Stimulated activated CD4-positive, alpha-beta T cell treated with anti-CD3 and anti-CD28 coated beads, Interleukin-12 subunit alpha, Interleukin-12 subunit beta, amount 100 ng/mL, for 48 hours (primary cell): ENCODE results near the gene CDC20.

Experiments used
- DNase-seq, 3 donors: peaks; one replicate each; pipeline ENCODE4 v3.0.0-alpha.2; 2020; ENCODE audit warnings: low read depth in 2 of 3, low spot score in 1 of 3

CDC20 gene

DNA sequence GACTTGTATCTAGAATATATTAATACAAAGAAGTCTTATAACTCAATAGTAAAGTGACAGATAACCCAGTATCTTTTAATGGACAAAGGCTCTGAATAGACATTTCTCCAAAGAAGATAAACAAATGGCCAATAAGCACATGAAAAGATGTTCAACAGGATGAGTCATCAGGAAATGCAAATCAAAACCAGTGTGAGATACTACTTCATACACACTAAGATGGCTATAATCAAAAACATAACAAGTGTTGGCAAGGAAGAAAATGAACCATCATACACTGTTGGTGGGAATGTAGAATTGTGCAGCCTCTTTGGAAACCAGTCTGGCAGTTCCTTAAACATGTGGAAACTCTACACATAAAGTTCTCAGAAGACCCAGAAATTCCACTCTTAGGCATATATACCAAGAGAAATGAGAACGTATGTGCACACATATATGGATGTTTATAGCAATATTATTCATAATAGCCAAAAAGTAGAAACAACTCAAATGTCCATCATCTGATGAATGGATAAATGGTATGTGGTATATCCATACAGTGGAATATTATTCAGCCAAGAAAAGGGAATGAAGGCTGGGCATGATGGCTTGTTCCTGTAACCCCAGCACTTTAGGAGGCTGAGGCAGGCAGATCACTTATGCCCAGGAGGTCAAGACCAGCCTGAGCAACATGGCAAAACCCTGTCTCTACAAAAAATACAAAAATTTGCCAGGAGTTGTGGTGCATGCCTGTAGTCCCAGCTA, 31.1 kb upstream of the CDC20 start:
- no peak for DNase-seq

DNA sequence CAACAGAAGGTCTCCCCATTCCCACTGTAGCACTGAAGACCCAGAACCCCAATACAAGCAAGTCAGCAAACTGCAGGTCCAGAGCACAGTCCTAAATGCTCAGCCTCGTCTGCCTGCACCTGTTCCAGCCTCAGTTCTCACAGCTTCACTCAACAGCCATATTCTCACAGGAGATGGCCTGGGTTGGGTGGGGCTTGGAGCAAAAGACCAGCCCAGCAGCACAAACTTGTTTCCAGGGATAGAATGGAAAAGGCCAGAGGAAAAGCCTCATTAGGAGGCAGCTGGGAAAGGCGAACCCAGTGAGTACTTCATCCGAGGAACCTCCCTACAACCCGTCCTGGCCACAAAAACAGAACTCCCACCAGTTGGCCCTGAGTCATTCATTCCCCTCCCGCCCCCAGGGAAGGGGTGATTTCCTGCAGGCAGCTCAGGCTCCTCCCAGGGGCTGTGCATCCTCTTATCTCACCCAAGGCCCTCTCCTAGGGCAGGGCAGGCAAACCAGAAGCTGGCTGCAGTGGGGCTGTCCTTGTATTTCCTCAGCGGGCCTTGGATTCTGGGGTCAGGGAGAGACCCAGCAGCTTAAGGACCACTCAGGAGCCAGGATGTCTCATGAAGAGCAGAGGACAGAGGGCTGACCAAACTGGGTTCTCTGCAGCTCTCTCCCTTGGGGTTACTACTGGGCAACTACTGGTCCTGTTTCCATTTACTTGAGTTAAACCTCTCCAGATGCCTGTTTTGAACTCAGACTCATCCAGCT, 28.6 kb upstream of the CDC20 start:
- peak; percentile 58 to 75 (median 67) for DNase-seq

DNA sequence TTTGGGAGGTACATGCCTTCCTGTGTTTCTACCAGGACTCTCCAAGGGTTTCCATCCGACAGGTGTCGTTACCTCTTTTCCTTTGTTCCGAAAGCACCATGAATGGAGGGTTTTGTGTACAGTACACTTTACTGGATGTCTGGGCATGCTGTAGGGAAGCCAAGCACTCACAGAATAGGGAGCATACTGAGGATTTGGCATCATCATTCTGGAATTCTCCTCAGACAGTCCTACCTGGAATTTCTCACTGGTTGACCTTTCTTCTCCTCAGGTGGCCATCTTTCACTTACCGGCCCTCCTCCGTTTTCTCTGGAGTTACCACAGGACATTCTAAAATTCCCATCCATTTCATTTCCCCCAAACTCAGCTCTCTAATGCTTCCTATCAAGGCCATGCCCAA, 27.1 kb upstream of the CDC20 start:
- DNase-seq: no peak

DNA sequence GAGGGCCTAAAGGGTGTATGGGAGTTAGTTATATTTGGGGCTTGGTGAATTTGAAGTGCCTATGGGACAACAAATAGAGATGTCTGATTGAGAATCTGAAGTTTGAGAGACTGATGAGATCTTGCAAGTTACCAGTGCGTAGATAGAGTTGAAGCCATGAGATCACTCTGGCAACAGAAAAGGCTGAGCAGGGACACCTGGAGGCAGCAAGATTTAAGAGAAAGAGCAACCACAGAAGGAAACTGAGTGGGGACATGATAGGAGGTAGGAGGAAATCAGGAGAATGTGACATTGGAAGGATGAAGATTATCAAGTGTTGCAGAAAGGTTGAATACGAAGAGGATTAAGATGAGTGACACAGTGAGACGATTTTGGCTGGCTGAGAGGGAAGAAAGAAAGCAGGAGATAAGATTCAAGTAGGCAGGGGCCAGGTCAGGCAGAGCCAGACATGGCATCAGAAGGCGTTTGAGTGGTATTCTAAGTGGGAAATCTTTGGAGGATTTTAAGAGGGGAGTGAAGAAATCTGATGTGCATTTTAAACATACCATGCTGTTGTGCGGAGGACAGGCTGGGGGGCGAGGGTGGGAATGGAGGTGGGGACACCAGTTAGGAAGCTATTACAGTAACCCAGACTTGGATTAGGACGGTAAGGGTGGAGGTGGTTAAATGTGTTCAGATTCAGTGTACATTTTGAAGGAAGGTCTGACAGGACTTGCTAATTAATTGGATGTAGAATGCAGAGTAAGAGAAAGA, 24.2 kb upstream of the CDC20 start:
- DNase-seq: no peak

DNA sequence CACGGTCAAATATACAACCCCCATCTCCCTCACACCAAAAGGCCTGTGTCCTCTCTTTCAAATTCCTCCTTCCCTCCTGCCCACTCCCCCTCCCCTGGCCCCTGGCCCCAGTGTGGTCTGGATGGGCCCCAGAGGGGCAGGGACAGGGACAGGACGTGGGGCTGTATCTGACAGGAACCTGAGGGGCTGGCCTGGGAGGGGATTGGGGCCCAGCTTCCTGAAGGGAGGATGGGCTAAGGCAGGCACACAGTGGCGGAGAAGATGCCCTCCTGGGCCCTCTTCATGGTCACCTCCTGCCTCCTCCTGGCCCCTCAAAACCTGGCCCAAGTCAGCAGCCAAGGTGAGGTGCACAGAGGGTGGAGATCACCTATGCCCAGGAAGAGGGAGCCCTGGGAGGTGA, 21.2 kb upstream of the CDC20 start, which contains the start of gene MPL:
Gene MPL, plus strand, starts transcription at position 231 of the 400 bp plus-strand sequence. Its CDS starts 31 bp downstream, at position 262.
- no peak for DNase-seq

DNA sequence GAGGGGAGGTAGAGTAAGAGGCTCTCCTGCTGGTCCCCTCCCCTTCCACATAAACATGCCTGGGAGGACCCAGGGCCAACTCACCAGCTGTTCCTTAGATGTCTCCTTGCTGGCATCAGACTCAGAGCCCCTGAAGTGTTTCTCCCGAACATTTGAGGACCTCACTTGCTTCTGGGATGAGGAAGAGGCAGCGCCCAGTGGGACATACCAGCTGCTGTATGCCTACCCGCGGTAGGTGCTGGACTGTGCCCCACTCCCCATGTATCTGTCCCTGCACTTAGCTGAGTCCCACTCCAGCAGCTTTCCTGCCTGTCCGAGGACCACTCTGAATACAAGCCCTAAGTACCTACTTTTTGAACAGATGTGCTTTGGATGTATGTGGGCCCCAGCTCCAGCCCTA, 20.8 kb upstream of the CDC20 start:
- DNase-seq: no peak

DNA sequence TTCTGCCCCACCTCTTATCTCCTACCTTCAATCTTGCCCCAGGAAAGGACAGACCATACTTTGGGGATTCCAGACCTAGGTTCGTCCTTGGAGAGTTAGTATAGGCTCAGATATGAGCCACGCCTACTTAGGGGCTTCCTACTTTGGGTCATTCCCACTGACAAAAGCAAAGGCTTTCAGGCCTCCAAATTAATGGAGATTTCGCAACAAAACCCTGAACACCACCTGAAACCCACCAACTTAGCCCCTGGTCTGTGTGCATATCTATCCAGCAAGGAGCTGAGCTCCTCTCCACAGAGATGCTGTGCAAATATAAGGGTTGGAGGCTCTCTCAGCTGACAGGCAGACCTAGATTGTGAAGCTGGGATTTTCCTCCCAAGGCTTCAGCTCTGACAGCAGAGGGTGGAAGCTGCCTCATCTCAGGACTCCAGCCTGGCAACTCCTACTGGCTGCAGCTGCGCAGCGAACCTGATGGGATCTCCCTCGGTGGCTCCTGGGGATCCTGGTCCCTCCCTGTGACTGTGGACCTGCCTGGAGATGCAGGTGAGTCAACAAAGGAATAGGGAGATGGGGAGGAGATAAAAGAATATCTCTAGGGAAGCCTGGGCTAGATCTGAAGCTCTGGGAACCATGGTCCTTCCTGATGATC, 19.1 kb upstream of the CDC20 start:
- DNase-seq: no peak

DNA sequence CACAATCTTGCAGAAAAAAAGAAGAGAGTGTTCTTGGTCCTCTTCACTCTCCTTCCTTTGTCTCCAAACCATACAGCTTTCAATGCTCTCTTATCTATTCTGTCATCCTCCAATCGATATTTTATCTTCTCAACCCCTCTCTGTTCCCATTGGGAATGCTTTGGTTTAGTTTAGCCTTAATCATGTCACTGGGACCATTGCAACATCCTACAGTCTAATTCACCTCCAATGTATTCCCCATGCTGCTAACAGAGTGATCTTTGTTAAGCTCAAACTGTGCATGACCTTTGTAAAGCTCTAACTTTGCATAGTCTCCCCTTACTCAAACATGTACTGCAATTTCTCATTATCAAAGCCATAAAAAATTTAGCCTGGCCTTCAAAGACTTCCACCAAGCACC, 18.2 kb upstream of the CDC20 start:
- DNase-seq: no peak

DNA sequence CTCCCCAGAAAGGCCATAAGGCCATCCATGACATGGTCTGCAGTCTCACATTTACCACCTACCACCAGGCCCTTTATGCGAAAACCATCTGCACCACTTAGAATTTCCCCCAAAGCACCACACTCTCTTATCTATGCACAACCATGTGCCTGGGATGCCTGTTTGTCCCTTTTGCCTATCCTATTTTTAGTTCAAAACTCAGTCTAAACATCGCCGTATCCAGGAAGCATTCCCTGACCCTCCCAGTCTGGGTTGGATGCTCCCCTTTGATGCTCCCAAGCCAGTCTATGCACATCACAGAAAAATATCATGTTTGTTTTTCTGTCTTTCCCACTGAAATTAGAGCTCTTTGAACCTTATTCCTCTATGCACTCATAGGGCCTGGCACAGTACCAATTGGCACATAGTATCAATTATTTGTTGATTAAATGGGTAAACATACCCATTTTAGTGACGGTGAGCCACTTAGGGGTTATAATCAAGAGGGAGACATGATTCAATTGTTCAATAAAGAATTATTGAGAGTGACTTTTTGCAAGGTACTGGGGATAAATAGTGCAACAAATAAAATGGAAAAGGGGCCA, 14.4 kb upstream of the CDC20 start:
- DNase-seq: no peak

DNA sequence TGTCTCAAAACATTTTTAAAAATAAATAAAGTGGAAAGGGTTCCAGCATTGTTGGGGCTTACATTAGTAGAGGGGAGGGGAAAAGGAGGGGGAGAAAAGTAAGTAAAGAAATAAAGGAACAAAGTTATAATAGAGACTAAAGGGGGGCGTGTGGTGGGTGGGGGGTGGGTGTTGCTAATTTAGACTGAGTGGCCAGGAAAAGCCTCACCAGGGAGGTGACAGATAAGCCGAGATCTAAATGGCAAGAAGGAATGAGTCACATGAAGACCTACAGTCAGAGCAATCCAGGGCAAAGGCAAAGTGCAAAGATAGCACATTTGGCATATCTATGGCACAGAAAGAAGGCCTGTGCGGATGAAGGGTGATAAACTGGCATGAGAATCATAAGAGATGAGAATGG, 13.7 kb upstream of the CDC20 start:
- DNase-seq: no peak

DNA sequence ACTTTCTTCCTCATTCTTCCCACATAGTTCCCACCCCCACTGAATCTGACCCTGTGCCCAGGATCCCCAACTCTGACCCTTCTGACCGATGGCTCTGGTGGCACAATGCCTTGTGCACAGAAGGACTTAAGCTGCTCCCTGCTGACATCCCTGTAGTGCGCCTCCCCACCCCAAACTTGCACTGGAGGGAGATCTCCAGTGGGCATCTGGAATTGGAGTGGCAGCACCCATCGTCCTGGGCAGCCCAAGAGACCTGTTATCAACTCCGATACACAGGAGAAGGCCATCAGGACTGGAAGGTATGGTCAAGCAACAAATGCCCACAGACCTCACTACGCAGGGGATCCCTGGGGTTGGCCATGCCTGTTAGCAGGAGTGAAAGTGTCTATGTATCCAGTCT, 12.1 kb upstream of the CDC20 start:
- no peak for DNase-seq

DNA sequence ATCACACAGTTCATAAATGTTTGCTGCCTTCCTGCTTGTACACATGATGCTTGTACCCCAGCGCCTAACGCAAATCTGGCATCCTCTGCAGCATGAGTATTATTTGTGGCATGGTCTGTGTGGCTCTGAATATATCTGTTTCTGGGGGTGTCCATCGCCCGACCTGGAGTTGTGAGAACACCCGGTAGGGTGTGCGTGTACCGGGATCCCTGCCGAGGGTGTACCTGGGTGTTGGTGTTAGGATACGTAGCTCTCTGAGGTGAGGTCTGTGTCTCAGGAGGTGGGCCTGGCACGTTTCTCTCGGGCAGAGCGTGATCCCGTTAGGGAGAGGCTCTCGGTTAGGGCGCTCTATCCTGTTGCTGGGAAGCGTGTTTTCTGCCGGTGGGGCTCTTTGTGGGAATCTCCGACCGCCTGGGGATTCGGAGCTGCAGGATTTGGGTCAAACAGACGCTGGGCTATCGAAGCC, 10.4 kb upstream of the CDC20 start:
- DNase-seq: no peak

DNA sequence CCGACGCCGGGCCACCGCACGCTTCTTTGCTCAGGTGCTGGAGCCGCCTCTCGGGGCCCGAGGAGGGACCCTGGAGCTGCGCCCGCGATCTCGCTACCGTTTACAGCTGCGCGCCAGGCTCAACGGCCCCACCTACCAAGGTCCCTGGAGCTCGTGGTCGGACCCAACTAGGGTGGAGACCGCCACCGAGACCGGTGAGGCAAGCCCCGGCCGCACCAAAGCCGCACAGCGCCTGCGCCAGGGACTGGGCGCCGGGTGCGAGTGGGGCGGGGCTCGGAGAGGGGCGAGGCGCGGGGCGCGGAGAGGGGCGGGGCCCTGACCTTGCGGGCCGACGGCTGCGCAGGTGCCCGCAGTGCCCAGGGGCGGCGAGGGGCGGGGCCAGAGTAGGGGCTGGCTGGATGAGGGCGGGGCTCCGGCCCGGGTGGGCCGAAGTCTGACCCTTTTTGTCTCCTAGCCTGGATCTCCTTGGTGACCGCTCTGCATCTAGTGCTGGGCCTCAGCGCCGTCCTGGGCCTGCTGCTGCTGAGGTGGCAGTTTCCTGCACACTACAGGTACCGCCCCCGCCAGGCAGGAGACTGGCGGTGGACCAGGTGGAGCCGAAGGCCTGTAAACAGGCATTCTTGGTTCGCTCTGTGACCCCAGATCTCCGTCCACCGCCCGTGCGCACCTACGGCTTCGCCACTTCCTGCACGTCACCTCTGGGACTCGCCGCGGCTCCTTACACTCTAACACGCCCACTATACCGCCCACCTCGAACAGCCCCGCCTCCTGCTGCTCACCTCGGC, 9.8 kb upstream of the CDC20 start:
- DNase-seq: peak in 2 of 3 donors; percentile 34 to 37

DNA sequence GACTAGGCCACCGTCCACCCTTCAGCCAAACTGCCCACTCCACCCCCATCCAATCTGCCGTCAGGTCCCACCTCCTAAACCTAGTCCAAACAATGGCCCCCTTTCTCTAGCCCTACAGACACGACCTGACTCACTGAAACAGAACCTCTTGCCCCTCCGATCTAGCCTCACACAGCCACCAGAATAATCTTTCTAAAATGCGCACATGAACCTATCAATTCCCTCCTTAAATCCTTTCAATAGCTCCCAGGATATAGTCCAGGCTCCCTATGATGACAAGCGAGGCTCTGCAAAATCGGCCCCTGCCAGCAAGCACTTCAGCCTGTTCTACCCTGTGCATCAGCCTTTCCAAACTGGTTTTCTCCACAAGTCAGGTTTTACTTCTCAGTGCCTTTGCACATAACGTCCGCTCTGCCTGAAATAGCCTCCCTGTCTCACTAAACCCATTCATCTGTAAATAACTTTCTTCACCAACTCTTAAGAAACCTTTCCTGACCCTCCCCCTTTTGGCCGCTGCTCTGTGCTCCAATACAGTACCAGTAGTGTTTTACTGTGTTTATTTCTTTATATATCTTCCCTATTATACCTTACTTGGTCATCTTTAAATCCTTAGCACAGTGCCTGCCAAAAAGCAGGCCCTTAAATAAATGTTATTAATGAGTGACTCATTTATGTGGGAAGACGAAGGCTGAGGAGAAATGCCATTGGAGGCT, 9.0 kb upstream of the CDC20 start:
- no peak for DNase-seq

DNA sequence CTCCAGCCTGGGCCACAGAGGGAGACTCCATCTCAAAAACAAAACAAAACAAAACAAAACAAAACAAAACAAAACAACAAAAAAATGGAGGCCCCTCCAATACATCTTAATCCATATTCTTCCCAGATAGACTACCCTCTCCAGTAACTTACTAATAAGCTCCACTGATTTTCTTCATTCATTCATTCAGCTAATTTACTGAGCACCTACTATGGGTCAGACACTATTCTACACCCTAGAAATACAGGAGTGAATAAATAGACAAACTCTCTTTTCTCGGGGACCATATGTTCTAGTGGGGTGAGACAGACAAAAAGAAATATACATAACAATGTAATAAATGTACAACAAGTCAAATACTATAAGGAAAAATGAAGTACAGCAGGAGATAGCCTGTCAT, 7.8 kb upstream of the CDC20 start:
- no peak for DNase-seq

DNA sequence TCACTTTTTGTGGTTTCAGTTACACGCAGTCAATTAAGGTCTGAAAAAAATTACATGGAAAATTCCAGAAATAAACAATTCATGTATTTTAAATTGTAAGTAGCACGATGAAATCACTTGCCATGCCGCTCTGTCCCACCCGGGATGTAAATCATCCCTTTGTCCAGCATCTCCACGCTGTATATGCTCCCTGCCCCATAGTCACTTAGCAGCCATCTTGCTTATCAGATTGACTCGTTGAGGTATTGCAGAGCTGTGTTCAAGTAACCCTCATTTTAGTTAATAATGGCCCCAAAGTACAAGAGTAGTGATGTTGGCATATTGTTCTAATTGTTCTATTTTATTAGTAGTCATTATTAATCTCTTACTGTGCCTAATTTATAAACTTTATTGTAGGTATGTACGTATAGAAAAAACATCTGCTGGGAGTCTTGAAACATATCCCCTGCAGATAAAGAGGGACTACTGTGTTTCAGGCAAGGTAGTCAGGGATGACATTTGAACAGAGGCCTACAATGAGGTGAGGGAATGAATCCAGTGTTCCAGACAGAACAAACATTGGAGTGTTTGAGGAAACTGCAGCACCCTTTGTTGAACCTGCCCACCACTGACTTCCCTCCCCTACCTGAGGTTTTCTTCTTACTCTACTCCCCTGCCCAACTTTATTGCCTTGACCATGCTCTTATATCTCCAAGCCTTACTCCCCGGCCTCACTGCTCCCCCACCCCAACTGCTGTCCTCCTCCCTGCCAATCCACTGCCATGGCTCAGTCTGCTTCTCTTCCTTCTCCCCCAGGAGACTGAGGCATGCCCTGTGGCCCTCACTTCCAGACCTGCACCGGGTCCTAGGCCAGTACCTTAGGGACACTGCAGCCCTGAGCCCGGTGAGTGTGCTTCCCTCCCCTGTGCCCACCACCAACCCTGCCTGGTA, 7.1 kb upstream of the CDC20 start:
- DNase-seq: no peak

DNA sequence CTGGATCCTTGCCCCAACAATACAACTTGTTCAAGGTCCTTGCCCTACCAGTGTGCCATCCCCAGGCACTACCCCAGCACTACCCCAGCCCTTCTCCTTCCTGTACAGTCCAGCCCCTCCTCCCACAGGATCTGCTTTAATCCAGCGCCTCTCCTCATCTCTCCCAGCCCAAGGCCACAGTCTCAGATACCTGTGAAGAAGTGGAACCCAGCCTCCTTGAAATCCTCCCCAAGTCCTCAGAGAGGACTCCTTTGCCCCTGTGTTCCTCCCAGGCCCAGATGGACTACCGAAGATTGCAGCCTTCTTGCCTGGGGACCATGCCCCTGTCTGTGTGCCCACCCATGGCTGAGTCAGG, 6.5 kb upstream of the CDC20 start:
- no peak for DNase-seq

DNA sequence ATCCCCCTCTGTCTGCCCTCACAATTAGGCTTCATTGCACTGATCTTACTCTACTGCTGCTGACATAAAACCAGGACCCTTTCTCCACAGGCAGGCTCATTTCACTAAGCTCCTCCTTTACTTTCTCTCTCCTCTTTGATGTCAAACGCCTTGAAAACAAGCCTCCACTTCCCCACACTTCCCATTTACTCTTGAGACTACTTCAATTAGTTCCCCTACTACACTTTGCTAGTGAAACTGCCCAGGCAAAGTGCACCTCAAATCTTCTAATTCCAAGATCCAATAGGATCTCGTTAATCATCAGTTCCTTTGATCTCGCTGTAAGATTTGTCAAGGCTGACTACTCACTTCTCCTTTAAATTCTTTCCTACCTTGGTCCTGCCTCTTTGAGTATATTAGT, 5.9 kb upstream of the CDC20 start:
- no peak for DNase-seq

DNA sequence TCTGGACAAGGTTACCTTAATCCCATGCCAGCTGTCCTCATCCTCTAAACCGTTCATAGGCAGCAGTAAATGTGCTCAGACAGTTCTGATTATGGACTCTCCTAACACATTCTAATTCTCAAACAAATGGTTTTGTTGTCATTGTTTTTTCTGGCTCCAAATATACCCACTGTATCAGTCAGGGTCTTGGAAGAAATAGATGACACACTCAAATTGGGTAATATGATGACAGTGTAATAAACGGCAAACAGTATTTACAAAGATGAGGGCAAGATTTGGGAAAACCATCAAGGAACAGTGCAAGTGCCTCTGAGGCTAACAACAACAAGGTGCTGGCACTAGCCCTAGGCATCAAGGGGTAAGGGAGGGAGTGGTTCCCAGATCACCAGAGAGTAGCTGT, 4.3 kb upstream of the CDC20 start:
- no peak for DNase-seq
